Prostate gland (tissue), 2 donors: Measurements from ENCODE around the gene MAGEB1. TPM values are rescaled to one million over a fixed set of nuclear protein-coding genes. Genes with fewer than 3 reads are reported as not detected.

ENCODE experiments used
- DNase-seq: peaks from one replicate; pipeline ENCODE4 v3.0.0-alpha.2; 2019; ENCODE audit warnings: low spot score
- H3K27ac ChIP-seq, 2 donors: fragments of 200-600 bp; sonication (generic); 2 replicates each; pipeline ENCODE4 v1.5.1; 2017 to 2019
- H3K27me3 ChIP-seq: fragments of 200-600 bp; sonication (generic); replicated peaks from 2 replicates; pipeline ENCODE4 v1.5.1; 2019; ENCODE audit not compliant: insufficient read depth
- H3K36me3 ChIP-seq, 2 donors: fragments of 200-600 bp; sonication (generic); 1 replicate in 1 of 2; 2 replicates in 1 of 2; pipeline versions ENCODE4 v1.5.1 to v1.8.1; 2017 to 2019
- H3K4me1 ChIP-seq: fragments of 200-600 bp; sonication (generic); replicated peaks from 2 replicates; pipeline ENCODE4 v1.5.1; 2019
- H3K4me3 ChIP-seq, 2 donors: fragments of 200-600 bp; sonication (generic); 2 replicates each; pipeline ENCODE4 v1.5.1; 2017 to 2019
- H3K9me3 ChIP-seq: fragments of 200-600 bp; sonication (generic); 2 replicates; pipeline ENCODE4 v1.5.1; 2017
- POLR2A ChIP-seq: fragments of 450-650 bp; IDR thresholded peaks from one replicate; pipeline ENCODE4 v1.6.1; 2016; ENCODE audit warnings: antibody characterized with exemption, mild to moderate bottlenecking
- POLR2AphosphoS5 ChIP-seq: sonication (generic); formaldehyde crosslinking; IDR thresholded peaks from one replicate; pipeline ENCODE4 v1.6.1; 2017; ENCODE audit warnings: antibody characterized with exemption
- WGBS: methylation state at CpG from one replicate; pipeline ENCODE4 v1.1.5; 2018; 5-methylcytosine and 5-hydroxymethylcytosine counted together
- intact Hi-C: fragments of 100-400 bp; cut with DNase I; formaldehyde crosslinking; loops from one replicate; pipeline ENCODE4 v1.14.2; 2022
- total RNA-seq, 2 donors: library from RNA; depleted of rRNA; stranded (reverse); fragments of >200 nt; gene quantifications; one replicate each; pipeline ENCODE4 v1.1.0, GENCODE V29; 2016
- TF ChIP-seq, protein P1 (sequence below), 4 experiments: fragments of 200-600 bp in 2 of 4; fragments of 450-650 bp in 2 of 4; sonication (generic) in 2 of 4; IDR thresholded peaks; 1 replicate in 3 of 4; 2 replicates in 1 of 4; pipeline ENCODE4 v1.5.1; 2016 to 2019; ENCODE audit warnings: antibody characterized with exemption in 4 of 4, mild to moderate bottlenecking in 2 of 4, moderate library complexity in 2 of 4

Gene MAGEB1
- total RNA-seq, 2 donors from 2014 or later: 51.1 TPM; not detected in 1

DNA sequence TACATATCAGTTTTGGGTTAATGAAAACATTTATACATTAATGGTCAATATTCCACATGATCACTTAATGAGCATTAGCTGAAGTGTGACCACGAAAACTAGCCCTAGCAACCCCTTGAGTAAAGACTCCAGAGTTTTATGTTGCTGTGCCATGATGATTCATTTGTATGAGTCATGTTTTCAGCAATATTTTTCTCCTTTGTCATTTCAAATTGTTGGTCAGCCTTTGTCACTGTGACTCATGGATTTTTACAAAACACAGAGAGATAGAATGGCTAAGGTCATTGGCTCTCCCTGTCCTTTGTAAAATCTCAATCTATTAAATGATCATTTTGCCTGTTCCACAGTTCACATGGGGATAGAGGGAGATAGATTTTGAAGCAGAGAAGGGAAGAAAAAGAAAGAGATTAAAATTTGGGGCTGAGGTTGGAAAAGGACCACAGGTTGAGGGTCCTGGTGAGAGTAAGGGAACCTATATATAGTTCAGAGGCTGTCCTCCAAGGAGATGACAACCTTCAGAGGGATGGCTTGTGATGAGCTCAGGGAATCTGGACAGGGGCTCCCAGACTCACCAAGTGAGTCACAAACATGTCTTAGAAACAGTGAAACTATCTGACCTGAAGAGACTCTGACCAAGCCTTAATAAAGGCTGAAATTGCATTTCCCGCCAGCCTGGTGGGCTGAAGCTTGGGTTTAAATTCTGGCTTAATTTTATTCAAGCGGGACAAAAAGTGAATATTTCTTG, 36.7 kb downstream of the MAGEB1 start:
- intact Hi-C loops: no loop called here
- H3K4me1 ChIP-seq: no peaks in the 10 kb centered on the region
- 64% methylated on average over 3 of the region's 3 CpGs for WGBS
- TF ChIP-seq, protein P1, sequence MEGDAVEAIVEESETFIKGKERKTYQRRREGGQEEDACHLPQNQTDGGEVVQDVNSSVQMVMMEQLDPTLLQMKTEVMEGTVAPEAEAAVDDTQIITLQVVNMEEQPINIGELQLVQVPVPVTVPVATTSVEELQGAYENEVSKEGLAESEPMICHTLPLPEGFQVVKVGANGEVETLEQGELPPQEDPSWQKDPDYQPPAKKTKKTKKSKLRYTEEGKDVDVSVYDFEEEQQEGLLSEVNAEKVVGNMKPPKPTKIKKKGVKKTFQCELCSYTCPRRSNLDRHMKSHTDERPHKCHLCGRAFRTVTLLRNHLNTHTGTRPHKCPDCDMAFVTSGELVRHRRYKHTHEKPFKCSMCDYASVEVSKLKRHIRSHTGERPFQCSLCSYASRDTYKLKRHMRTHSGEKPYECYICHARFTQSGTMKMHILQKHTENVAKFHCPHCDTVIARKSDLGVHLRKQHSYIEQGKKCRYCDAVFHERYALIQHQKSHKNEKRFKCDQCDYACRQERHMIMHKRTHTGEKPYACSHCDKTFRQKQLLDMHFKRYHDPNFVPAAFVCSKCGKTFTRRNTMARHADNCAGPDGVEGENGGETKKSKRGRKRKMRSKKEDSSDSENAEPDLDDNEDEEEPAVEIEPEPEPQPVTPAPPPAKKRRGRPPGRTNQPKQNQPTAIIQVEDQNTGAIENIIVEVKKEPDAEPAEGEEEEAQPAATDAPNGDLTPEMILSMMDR (IDR thresholded peaks at IDR 0.05): no peak
- TF ChIP-seq POLR2AphosphoS5: no peak
- TF ChIP-seq POLR2A: no peak
- no peak overlapping the region for H3K27ac ChIP-seq
- H3K36me3 ChIP-seq: no peaks in the 10 kb centered on the region
- H3K27me3 ChIP-seq: no peaks in the 10 kb centered on the region
- H3K9me3 ChIP-seq: no peaks in the 10 kb centered on the region
- no peak for DNase-seq
- H3K4me3 ChIP-seq: no peak overlapping the region

DNA sequence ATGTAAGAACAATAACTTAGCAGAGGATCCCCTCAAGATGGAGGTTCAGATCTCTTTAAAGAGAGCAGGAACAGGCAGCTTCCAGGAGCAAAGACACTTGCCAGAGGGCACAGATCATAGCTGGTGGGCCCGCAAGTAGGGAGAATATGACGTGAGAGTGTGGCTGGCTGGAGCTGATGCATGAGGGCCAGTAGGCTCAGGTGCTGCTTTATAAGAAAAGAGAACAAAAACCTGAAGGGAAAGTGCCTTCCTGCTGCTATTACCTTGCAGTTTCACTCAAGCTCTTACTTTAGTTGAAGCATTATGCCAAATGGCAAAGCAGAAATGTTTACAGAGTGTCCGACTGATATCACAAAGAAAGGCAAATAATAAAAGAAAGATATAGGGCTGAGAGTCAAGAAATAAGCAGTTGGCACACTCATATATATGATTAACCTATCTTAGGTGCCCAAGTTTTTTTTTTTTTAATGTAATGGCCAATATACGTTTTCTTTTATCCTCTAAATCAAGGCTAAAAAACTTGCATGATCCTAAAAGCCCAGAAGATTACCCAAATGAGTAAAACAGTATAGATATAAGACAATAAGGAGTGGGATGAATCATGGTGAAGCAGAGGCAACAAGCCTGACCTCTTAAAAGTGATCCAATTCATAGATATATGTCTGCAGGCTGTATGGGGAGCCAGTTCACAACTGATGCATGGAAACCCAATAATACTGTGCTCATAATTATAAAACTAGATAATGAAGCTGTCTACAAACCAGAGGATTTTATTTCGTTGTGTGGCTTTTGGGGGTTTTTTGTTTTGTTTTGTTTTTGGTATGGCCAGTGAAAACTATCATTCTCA, 49.7 kb downstream of the MAGEB1 start:
- Histone ChIP-seq H3K4me3 (no peak overlapping the region), H3K36me3 (no peaks in the 10 kb centered on the region), H3K9me3 (no peaks in the 10 kb centered on the region), H3K27me3 (no peaks in the 10 kb centered on the region), H3K27ac (no peak overlapping the region), H3K4me1 (no peaks in the 10 kb centered on the region)
- DNase-seq: no peak
- intact Hi-C loops: no loop called here
- TF ChIP-seq POLR2A (no peak), POLR2AphosphoS5 (no peak)
- TF ChIP-seq, protein P1 (IDR thresholded peaks at IDR 0.05): no peak
- WGBS: 37% methylated on average over 5 of the region's 5 CpGs

DNA sequence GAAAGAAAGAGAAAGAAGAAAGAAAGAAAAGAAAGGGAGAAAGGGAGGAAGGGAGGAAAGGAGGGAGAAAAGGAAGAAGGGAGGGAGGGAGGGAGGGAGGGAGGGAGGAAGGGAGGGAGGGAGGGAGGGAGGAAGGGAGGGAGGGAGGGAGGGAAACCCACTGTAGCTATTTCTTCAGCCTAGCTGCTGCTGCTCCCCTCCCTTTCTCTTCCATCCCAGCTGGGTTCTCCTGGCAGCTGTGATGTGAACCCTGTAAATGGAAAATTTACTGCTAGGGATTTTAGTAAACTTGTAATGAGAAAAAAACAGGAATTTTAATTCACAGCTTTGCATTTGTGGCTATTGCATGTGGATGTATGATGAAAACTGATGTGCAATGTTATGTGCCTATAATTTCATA, 54.3 kb downstream of the MAGEB1 start:
- intact Hi-C loops: no loop called here
- no peak overlapping the region for H3K4me3 ChIP-seq
- TF ChIP-seq, protein P1 (IDR thresholded peaks at IDR 0.05): no peak
- no peak for TF ChIP-seq POLR2AphosphoS5
- no peaks in the 10 kb centered on the region for H3K36me3 ChIP-seq
- no peaks in the 10 kb centered on the region for H3K27me3 ChIP-seq
- H3K27ac ChIP-seq: no peak overlapping the region
- no peaks in the 10 kb centered on the region for H3K4me1 ChIP-seq
- no peak for DNase-seq
- H3K9me3 ChIP-seq: no peaks in the 10 kb centered on the region

Other genes starting within 250 kb of the MAGEB1 start
- 10 to 100 TPM in 1 of 2 donors, not detected in 1; 29.5 TPM for gene MAGEB2, start 31.6 kb upstream of the MAGEB1 start, total RNA-seq
- 10 to 100 TPM in 1 of 2 donors, not detected in 1; 14.0 TPM for gene MAGEB3, start 16.5 kb upstream of the MAGEB1 start, total RNA-seq
- 1 to 10 TPM in 1 of 2 donors, not detected in 1; 3.6 TPM for gene MAGEB4, start 5.1 kb upstream of the MAGEB1 start, total RNA-seq
- gene NR0B1, start 62.2 kb downstream of the MAGEB1 start, total RNA-seq: 10 to 100 TPM in 1 of 2 donors, not detected in 1; 38.5 TPM